NB4 (cell line): ENCODE data around the gene ENOX2.
"Not testable (repeated sequence)": the region's sequence is repeated elsewhere in the genome, so short reads cannot be mapped to it uniquely, and the experiment has no call there.

Source experiments
- DNase-seq: peaks from one replicate; pipeline ENCODE4 v3.0.0; 2010; ENCODE audit warnings: low read depth
- H3K4me3 ChIP-seq: one replicate; pipeline ENCODE4 v1.5.1; 2011; ENCODE audit warnings: mild to moderate bottlenecking, low read depth, low read length, moderate library complexity
- CTCF ChIP-seq: IDR thresholded peaks from one replicate; pipeline ENCODE4 v1.5.1; 2012; ENCODE audit warnings: low read depth, low read length
- MYC ChIP-seq: IDR thresholded peaks from 2 replicates; pipeline ENCODE4 v1.6.1; 2011; ENCODE audit warnings: low read depth, low read length
- POLR2A ChIP-seq: IDR thresholded peaks from 2 replicates; pipeline ENCODE4 v1.6.1; 2011; ENCODE audit warnings: mild to moderate bottlenecking; ENCODE audit not compliant: insufficient read length; ENCODE audit errors: extremely low read depth
- TF ChIP-seq, protein P1 (sequence below): IDR thresholded peaks from 2 replicates; pipeline ENCODE4 v1.6.1; 2011; ENCODE audit warnings: low read depth, low read length

ENOX2 gene

DNA sequence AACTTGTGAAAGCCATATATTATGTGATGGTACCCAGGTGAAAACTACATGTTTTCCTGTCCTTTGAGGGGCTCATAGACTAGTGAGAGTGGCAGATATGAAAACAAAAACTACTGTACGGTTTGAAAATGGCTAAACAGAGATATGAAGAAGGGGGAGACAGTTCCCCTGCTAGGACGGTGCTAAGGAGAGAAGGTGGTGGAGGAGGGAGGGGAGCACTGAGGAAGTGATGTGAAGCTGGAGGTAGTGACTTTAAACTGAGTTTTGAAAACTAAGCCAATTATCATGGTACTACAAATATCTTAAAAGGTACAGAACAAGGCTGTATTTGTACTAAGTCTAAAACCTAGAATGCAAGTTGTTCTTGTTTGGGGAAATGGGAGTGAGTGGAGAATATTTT is 188.3 kb downstream of the ENOX2 start:
- no peak overlapping the region for H3K4me3 ChIP-seq
- no peak for DNase-seq
- TF ChIP-seq MYC = no peak
- TF ChIP-seq, protein P1, sequence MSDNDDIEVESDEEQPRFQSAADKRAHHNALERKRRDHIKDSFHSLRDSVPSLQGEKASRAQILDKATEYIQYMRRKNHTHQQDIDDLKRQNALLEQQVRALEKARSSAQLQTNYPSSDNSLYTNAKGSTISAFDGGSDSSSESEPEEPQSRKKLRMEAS = no peak
- TF ChIP-seq POLR2A = no peak
- TF ChIP-seq CTCF = no peak

GRCh38 chrX:130714135-130714534 is 188.9 kb downstream of the ENOX2 start:
- H3K4me3 ChIP-seq = no peak overlapping the region
- DNase-seq = no peak
- TF ChIP-seq MYC (no peak), POLR2A (no peak), CTCF (no peak)
- TF ChIP-seq, protein P1 = no peak

GRCh38 chrX:130709178-130709577 is 193.8 kb downstream of the ENOX2 start:
- not testable (repeated sequence) for DNase-seq, H3K4me3 ChIP-seq

DNA sequence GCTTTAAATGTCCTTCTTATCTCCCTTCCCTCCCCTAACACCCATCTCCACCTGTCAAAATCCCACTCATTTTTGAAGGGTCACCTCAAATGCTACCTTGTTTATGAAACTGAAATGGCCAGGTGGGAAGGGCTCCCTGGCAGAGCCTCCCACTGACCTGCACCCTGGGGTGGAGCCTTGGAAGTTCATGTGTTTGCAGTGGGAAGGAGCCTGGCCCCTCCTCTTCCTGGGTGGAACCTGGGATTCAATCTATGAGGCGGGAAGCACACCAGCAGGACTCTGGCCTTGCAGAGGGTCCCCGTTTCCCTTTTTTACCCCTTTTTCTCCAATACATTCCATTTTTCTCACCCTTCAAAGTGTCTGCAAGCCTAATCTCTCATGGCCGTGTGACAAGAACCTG is 197.4 kb downstream of the ENOX2 start:
- DNase-seq = no peak
- TF ChIP-seq MYC (no peak), POLR2A (no peak), CTCF (no peak)
- TF ChIP-seq, protein P1 = no peak
- no peak overlapping the region for H3K4me3 ChIP-seq

DNA sequence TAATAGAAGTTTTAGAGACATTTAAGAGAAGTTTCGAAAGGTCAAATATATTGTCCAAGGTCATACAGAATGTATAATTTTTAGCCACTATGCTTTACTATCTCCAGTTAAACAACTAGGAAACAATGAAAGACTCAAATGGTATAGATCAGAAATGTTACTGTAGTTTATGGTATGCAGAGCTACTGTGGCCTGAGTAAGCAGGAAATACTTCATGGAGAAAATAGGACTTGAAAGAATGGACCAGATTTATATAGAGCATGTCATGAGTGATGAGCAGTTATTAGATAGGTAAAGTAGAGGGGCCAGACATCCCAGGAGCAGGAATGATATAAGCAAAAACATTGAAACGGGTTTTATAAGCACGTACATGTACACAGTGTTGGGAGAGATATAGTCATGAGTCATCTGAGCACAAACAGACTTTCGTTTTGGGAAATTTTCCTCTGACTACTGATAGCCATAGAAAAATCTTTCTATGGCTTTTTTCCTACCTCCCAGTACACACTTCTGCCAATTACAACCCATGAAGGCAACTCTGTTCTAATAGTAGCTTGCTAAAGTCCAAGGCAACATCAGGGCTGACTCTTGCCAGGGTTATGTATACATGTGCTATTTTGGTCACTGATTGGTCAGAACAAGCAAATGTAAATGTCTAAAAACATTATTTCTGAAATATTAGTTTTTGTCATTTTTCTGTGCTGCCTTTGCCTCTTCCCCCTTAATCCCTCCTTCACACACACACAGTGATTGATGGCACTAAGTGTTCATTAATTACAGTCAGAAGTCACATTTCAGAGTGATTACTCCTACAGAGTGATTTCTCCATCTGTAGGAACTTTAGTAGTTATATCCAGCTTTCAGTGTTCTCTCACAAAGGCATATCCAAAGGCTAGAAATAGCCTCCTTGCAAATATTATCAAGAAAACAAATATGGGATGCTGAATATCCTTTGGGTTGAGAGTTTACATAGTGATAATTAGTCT is 198.7 kb downstream of the ENOX2 start:
- H3K4me3 ChIP-seq = no peak overlapping the region
- no peak for DNase-seq
- TF ChIP-seq POLR2A (no peak), CTCF (no peak), MYC (no peak)
- TF ChIP-seq, protein P1 = no peak

- no peak for DNase-seq
- TF ChIP-seq MYC = no peak
- TF ChIP-seq, protein P1 = no peak
These were observed 199.9 kb downstream of the ENOX2 start for GRCh38 chrX:130702867-130703707.

More at GRCh38 chrX:130702867-130703707, 199.9 kb downstream of the ENOX2 start:
- H3K4me3 ChIP-seq = no peak overlapping the region
